ENCODE data around the gene CDH24. TPM values are rescaled to one million over a fixed set of nuclear protein-coding genes. Genes with fewer than 3 reads are reported as not detected.

Gene CDH24
- total and polyA plus RNA-seq, 2 of the 13 experiments (the other 11 are each of a cell fraction or from before 2014, with no cell fraction given): 0.69 to 0.99 TPM

GRCh38 chr14:23105348-23105824 lies 48.1 kb upstream of the CDH24 start (continued):
- TF ChIP-seq STAT6 (CRISPR knock-in tag; IDR thresholded peaks at IDR 0.05; ENCODE audit: borderline replicate concordance) (no peak), ZBTB38 (CRISPR knock-in tag; IDR thresholded peaks at IDR 0.05) (no peak), CERS6 (CRISPR knock-in tag; IDR thresholded peaks at IDR 0.05) (0 out of 2 replicates have a peak, but pooled peaks have one; percentile 8), PRPF4 (IDR thresholded peaks at IDR 0.05; ENCODE audit: low read depth, low read length, poor library complexity, severe bottlenecking) (no peak), MLLT10 (CRISPR knock-in tag; IDR thresholded peaks at IDR 0.05) (no peak), ZNF407 (CRISPR knock-in tag; IDR thresholded peaks at IDR 0.05; ENCODE audit: not compliant biosample characterization) (no peak), HHEX (CRISPR knock-in tag; IDR thresholded peaks at IDR 0.05) (no peak), GABPB1 (CRISPR knock-in tag; IDR thresholded peaks at IDR 0.05) (no peak), NFYC (CRISPR knock-in tag; IDR thresholded peaks at IDR 0.05) (no peak), SRSF1 (optimal IDR thresholded peaks at IDR 0.05; ENCODE audit: low read depth, low read length) (no peak), ZNF574 (CRISPR knock-in tag; IDR thresholded peaks at IDR 0.05) (no peak; the same call in 1 of the 2 replicates), HBP1 (CRISPR knock-in tag; IDR thresholded peaks at IDR 0.05; ENCODE audit: low read depth) (no peak), NCOA1 (CRISPR knock-in tag; IDR thresholded peaks at IDR 0.05) (no peak)
